Endothelial cell of umbilical vein (primary cell): ENCODE results near the gene PLPP7. TPM values are rescaled to one million over a fixed set of nuclear protein-coding genes. Genes with fewer than 3 reads are reported as not detected.
"Not testable (repeated sequence)": the region's sequence is repeated elsewhere in the genome, so short reads cannot be mapped to it uniquely, and the experiment has no call there.

Experiments
- BruUV-seq: library from RNA; stranded (reverse); fragments of 400-500 nt; replicated peaks from 2 replicates; lab custom pipeline; 2021; lab: Mats Ljungman, UMichigan
- CTCF ChIA-PET: fragments of 300-600, 350-600 bp; sonication (Branson Sonifier 250); formaldehyde crosslinking; loops from one replicate; lab custom pipeline; 2021; ENCODE audit warnings: antibody characterized with exemption, inconsistent platforms; lab: Charles Lee
- POLR2A ChIA-PET: fragments of 300-600, 350-600 bp; sonication (Branson Sonifier 250); formaldehyde crosslinking; loops from one replicate; lab custom pipeline; 2021; ENCODE audit warnings: antibody characterized with exemption, inconsistent platforms; lab: Charles Lee
- DNase-seq: peaks from one replicate; pipeline ENCODE4 v3.0.0-alpha.2; 2011; ENCODE audit warnings: low read depth, low spot score
- FAIRE-seq: peaks from 2 replicates; lab custom pipeline; 2011; peaks lifted over from hg19 to GRCh38; lab: Jason Lieb, UNC
- H2AFZ ChIP-seq: 2 replicates; pipeline ENCODE4 v1.6.0; 2012; ENCODE audit warnings: low read depth, low read length, control low read depth, inconsistent platforms
- H3K27ac ChIP-seq: 2 replicates; pipeline ENCODE4 v1.5.1; 2011; ENCODE audit warnings: low read depth, mild to moderate bottlenecking, control low read depth, low read length, moderate library complexity; ENCODE audit not compliant: insufficient read depth
- H3K27me3 ChIP-seq, 2 experiments: 2 replicates each; pipeline versions ENCODE4 v1.6.0 to v1.6.1; 2011; ENCODE audit warnings: low read length in 2 of 2, mixed read lengths in 1 of 2; ENCODE audit not compliant: control insufficient read depth in 2 of 2, insufficient read depth in 2 of 2
- H3K36me3 ChIP-seq, 2 experiments: 2 replicates in 1 of 2; 3 replicates in 1 of 2; pipeline ENCODE4 v1.5.1; 2011; ENCODE audit warnings: low read length in 2 of 2, mild to moderate bottlenecking in 1 of 2, moderate library complexity in 1 of 2; ENCODE audit not compliant: control insufficient read depth in 2 of 2, insufficient read depth in 2 of 2; ENCODE audit errors: extremely low read depth in 1 of 2
- H3K4me1 ChIP-seq: 3 replicates; pipeline ENCODE4 v1.5.1; 2011; ENCODE audit warnings: mild to moderate bottlenecking, low read length; ENCODE audit not compliant: control insufficient read depth, insufficient read depth; ENCODE audit errors: extremely low read depth
- H3K4me2 ChIP-seq: 2 replicates; pipeline ENCODE4 v1.6.1; 2011; ENCODE audit warnings: low read length, control low read depth, mixed read lengths; ENCODE audit not compliant: insufficient read depth
- H3K4me3 ChIP-seq, 3 experiments: fragments of 200-600 bp in 1 of 3; sonication (generic), shearing (Covaris generic) in 1 of 3; replicated peaks in 1 of 3; 2 replicates each; pipeline ENCODE4 v1.5.1; 2011 to 2016; ENCODE audit warnings: control low read depth in 3 of 3, low read length in 3 of 3, mild to moderate bottlenecking in 2 of 3, inconsistent platforms in 1 of 3, low read depth in 1 of 3, moderate library complexity in 1 of 3; ENCODE audit not compliant: insufficient read depth in 1 of 3
- H3K79me2 ChIP-seq: 2 replicates; pipeline ENCODE4 v1.6.0; 2012; ENCODE audit warnings: low read length, inconsistent platforms; ENCODE audit not compliant: control insufficient read depth, insufficient read depth
- H3K9ac ChIP-seq: replicated peaks from 2 replicates; pipeline ENCODE3; 2011; ENCODE audit warnings: low read length, control low read depth; ENCODE audit not compliant: insufficient read depth; ENCODE audit errors: extremely low read depth
- H3K9me1 ChIP-seq: replicated peaks from 3 replicates; pipeline ENCODE4 v1.6.0; 2011; ENCODE audit warnings: mild to moderate bottlenecking, low read length; ENCODE audit not compliant: control insufficient read depth, insufficient read depth; ENCODE audit errors: extremely low read depth
- H3K9me3 ChIP-seq: replicated peaks from 2 replicates; pipeline ENCODE4 v1.5.1; 2012; ENCODE audit warnings: low read length, inconsistent platforms; ENCODE audit not compliant: control insufficient read depth, insufficient read depth
- H4K20me1 ChIP-seq: replicated peaks from 2 replicates; pipeline ENCODE3; 2011; ENCODE audit warnings: mild to moderate bottlenecking, low read length; ENCODE audit not compliant: control insufficient read depth, insufficient read depth; ENCODE audit errors: extremely low read depth
- FOS ChIP-seq: IDR thresholded peaks from 2 replicates; pipeline ENCODE4 v1.6.1; 2011; ENCODE audit warnings: mild to moderate bottlenecking, low read length, moderate library complexity, borderline replicate concordance; ENCODE audit not compliant: insufficient read depth
- dilution Hi-C: fragments of 300-500 bp; cut with MboI; formaldehyde crosslinking; loops from one replicate; pipeline ENCODE4 v1.15.0; 2019; ENCODE audit warnings: low sequenced_read_pairs; ENCODE audit not compliant: extremely low pct_ligation_motif_present
- intact Hi-C: fragments of 100-400 bp; cut with micrococcal nuclease; formaldehyde crosslinking; loops from one replicate; pipeline ENCODE4 v1.10.0; 2022
- polyA plus RNA-seq, 4 experiments: library from polyadenylated mRNA; depleted of rRNA in 3 of 4; stranded (reverse) in 3 of 4; unstranded in 1 of 4; fragments of >200 nt; gene quantifications; 2 replicates each; pipeline versions ENCODE4 v1.2.1 to v1.2.3, GENCODE V29; 2011 to 2012; ENCODE audit warnings: missing spikeins in 1 of 4
- total RNA-seq: library from RNA; stranded (reverse); gene quantifications from 2 replicates; pipeline ENCODE4 v1.2.3, GENCODE V29; 2021
- TF ChIP-seq, protein P1 (sequence below), 2 donors: IDR thresholded peaks; 1 replicate in 1 of 2; 2 replicates in 1 of 2; pipeline ENCODE4 v1.5.1; 2011; ENCODE audit warnings: low read length in 2 of 2, mild to moderate bottlenecking in 2 of 2, moderate library complexity in 2 of 2, control low read depth in 1 of 2, inconsistent platforms in 1 of 2, low read depth in 1 of 2; ENCODE audit not compliant: insufficient read depth in 1 of 2; ENCODE audit errors: extremely low read depth in 1 of 2

Gene PLPP7
- total and polyA plus RNA-seq, 2 donors (not counting 3 experiments of a cell fraction or from before 2014, with no cell fraction given): 2.1 to 2.7 TPM

DNA sequence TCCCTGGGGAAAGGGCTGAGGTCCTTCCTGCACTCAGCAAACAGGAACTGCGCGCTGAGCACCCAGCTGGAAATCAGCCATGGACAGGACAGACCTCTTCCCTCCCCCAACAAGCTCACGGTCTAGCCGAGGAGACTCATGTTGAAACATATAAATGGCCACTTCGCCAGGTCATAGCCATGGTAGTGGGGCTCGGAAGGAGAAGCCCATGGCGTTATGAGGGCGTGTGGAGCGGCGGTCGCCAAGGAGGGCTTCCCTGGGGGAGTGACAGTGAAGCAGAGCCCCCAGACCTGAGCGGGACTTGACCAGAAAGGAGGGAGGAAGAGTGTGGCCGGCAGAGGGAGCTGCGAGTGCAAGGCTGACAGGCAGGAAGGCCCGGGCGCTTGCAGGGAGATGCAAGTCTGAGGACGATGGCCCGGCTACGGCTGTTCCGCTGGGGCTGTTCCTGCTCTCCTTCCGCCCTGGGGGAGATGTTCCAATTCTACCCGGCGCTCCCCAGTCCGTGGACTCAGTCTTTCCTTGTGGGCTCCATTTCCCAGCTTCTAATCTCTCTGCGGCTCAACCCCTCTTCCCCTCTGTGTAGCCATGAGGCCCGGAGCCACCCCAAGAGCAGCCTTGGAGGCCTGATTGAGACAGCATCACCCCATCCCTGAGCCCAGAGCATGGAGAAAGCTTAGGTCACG is 60.5 kb downstream of the PLPP7 start:
- H3K9me3 ChIP-seq: no peaks in the 10 kb centered on the region
- DNase-seq (peak; percentile 85), FAIRE-seq (peak; percentile 91)
- H3K4me3 ChIP-seq: peak overlapping the region in 2 of 3 experiments; percentile 9 to 17
- TF ChIP-seq FOS: no peak
- TF ChIP-seq, protein P1, sequence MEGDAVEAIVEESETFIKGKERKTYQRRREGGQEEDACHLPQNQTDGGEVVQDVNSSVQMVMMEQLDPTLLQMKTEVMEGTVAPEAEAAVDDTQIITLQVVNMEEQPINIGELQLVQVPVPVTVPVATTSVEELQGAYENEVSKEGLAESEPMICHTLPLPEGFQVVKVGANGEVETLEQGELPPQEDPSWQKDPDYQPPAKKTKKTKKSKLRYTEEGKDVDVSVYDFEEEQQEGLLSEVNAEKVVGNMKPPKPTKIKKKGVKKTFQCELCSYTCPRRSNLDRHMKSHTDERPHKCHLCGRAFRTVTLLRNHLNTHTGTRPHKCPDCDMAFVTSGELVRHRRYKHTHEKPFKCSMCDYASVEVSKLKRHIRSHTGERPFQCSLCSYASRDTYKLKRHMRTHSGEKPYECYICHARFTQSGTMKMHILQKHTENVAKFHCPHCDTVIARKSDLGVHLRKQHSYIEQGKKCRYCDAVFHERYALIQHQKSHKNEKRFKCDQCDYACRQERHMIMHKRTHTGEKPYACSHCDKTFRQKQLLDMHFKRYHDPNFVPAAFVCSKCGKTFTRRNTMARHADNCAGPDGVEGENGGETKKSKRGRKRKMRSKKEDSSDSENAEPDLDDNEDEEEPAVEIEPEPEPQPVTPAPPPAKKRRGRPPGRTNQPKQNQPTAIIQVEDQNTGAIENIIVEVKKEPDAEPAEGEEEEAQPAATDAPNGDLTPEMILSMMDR (IDR thresholded peaks at IDR 0.05; ENCODE audit: extremely low read depth in 1 of 2, insufficient read depth in 1 of 2, low read depth in 1 of 2, low read length in 2 of 2): peak; percentile 76 to 92
- H3K79me2 ChIP-seq: no peaks in the 10 kb centered on the region
- no peaks in the 10 kb centered on the region for H3K36me3 ChIP-seq
- dilution Hi-C loops: no loop called here
- no peaks in the 10 kb centered on the region for H3K9me1 ChIP-seq
- CTCF ChIA-PET: interaction anchor here (0.6 to 2.5 kb wide), 44 partner anchors 9 to 400 kb away, joined by 3 to 35 read pairs (median 4); partner anchors contain the start of genes POMT1 and PRRT1B
- no peaks in the 10 kb centered on the region for H4K20me1 ChIP-seq
- POLR2A ChIA-PET: interaction anchor here (0.6 kb wide), 1 partner anchor 391 kb away, joined by 3 read pairs; no protein-coding TSS in a partner anchor
- peaks cover 2% of the 10 kb centered on the region for H3K4me1 ChIP-seq
- H3K27ac ChIP-seq: no peak overlapping the region
- no TSS peak for BruUV-seq
- peak overlapping the region; percentile 33 for H3K4me2 ChIP-seq
- H2AFZ ChIP-seq: peak overlapping the region; percentile 87
- intact Hi-C loops: loop anchor here (1.0 to 5.0 kb wide), 6 partner anchors 43 to 397 kb away; partner anchors contain the start of gene UCK1
- no peak overlapping the region for H3K9ac ChIP-seq
- no peaks in the 10 kb centered on the region for H3K27me3 ChIP-seq

DNA sequence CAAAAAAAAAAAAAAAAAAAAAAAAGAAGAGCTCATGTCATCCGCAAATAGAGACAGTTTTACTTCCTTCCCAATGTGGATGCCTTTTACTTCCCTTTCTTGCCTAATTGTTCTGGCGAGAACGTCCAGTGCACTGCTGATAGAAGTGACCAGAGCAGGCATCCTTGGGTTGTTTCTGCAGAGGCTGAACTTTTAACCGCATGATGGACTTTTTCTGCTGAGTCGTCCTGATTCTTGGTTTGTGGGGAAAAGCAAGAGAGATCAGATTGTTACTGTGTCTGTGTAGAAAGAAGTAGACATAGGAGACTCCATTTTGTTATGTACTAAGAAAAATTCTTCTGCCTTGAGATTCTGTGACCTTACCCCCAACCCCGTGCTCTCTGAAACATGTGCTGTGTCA is 67.0 kb downstream of the PLPP7 start:
- H3K4me1 ChIP-seq, FAIRE-seq, H3K36me3 ChIP-seq, H3K4me3 ChIP-seq, CTCF ChIA-PET, dilution Hi-C loops, BruUV-seq, H3K9me3 ChIP-seq, intact Hi-C loops, H2AFZ ChIP-seq, H3K27me3 ChIP-seq, H3K79me2 ChIP-seq, H3K9me1 ChIP-seq, DNase-seq, H3K27ac ChIP-seq, H3K4me2 ChIP-seq, H4K20me1 ChIP-seq, H3K9ac ChIP-seq: not testable (repeated sequence)
- POLR2A ChIA-PET: interaction anchor here (0.7 kb wide), 1 partner anchor 34 kb away, joined by 4 read pairs; no protein-coding TSS in a partner anchor
